NB4 (cell line): Measurements from ENCODE around the gene DOCK3.

Experiments
- DNase-seq: peaks from one replicate; pipeline ENCODE4 v3.0.0; 2010; ENCODE audit warnings: low read depth
- H3K4me3 ChIP-seq: one replicate; pipeline ENCODE4 v1.5.1; 2011; ENCODE audit warnings: mild to moderate bottlenecking, low read depth, low read length, moderate library complexity
- MAX ChIP-seq: IDR thresholded peaks from 2 replicates; pipeline ENCODE4 v1.6.1; 2011; ENCODE audit warnings: low read depth, low read length
- MYC ChIP-seq: IDR thresholded peaks from 2 replicates; pipeline ENCODE4 v1.6.1; 2011; ENCODE audit warnings: low read depth, low read length
- POLR2A ChIP-seq: IDR thresholded peaks from 2 replicates; pipeline ENCODE4 v1.6.1; 2011; ENCODE audit warnings: mild to moderate bottlenecking; ENCODE audit not compliant: insufficient read length; ENCODE audit errors: extremely low read depth
- TF ChIP-seq, protein P1 (sequence below): IDR thresholded peaks from one replicate; pipeline ENCODE4 v1.5.1; 2012; ENCODE audit warnings: low read depth, low read length

DOCK3 gene

GRCh38 chr3:51031666-51032065 is 356.9 kb downstream of the DOCK3 start:
- no peak for DNase-seq
- no peak overlapping the region for H3K4me3 ChIP-seq
- TF ChIP-seq MAX (no peak), POLR2A (no peak), MYC (no peak)
- TF ChIP-seq, protein P1, sequence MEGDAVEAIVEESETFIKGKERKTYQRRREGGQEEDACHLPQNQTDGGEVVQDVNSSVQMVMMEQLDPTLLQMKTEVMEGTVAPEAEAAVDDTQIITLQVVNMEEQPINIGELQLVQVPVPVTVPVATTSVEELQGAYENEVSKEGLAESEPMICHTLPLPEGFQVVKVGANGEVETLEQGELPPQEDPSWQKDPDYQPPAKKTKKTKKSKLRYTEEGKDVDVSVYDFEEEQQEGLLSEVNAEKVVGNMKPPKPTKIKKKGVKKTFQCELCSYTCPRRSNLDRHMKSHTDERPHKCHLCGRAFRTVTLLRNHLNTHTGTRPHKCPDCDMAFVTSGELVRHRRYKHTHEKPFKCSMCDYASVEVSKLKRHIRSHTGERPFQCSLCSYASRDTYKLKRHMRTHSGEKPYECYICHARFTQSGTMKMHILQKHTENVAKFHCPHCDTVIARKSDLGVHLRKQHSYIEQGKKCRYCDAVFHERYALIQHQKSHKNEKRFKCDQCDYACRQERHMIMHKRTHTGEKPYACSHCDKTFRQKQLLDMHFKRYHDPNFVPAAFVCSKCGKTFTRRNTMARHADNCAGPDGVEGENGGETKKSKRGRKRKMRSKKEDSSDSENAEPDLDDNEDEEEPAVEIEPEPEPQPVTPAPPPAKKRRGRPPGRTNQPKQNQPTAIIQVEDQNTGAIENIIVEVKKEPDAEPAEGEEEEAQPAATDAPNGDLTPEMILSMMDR: no peak

- no peak for TF ChIP-seq POLR2A
- TF ChIP-seq, protein P1: no peak
- H3K4me3 ChIP-seq: no peak overlapping the region
- DNase-seq: no peak
These were observed 360.9 kb downstream of the DOCK3 start for GRCh38 chr3:51035630-51036029.

DNA sequence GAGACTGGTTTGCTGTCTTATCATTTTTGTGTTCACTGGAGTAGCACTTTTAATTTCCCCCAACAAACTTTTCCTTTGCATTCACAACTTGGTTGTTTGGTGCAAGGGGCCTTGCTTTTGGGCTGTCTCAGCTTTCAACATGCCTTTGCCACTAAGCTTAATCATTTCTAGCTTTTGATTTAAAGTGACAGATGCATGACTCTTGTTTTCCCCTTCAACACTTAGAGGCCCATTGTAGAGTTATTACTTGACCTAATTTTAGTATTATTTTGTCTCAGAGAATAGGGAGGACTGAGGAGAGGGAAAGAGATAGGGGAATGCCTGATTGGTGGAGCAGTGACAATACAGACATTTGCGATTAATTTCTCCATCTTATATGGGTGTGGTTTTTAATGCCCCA is 370.3 kb downstream of the DOCK3 start:
- no peak overlapping the region for H3K4me3 ChIP-seq
- no peak for DNase-seq
- TF ChIP-seq MYC: no peak
- TF ChIP-seq, protein P1: no peak
- no peak for TF ChIP-seq MAX
- TF ChIP-seq POLR2A: no peak

DNA sequence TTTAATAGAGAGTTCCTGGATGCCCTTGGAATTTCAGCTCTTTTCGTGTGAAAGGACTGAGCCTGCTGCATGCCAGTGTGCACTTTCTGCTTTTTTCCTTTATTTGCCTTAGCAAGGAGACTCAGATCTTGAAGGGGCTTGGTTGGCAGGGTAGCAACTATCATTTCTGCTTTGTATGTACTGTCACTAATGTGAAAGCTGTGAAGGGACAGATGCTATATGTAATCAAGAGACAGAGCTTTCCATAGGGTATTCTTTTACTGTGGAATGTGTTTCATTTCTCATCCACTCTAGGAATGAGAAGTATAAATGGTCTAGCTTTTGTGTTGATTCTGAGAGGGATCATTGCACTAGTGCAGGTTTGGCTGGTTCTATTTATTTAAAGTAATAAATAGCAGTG is 377.8 kb downstream of the DOCK3 start:
- no peak overlapping the region for H3K4me3 ChIP-seq
- DNase-seq: no peak
- no peak for TF ChIP-seq POLR2A
- TF ChIP-seq MAX: no peak
- TF ChIP-seq, protein P1: no peak
- TF ChIP-seq MYC: no peak

GRCh38 chr3:51057121-51057520 is 382.4 kb downstream of the DOCK3 start:
- no peak for DNase-seq
- TF ChIP-seq MAX: no peak
- TF ChIP-seq MYC: no peak
- TF ChIP-seq, protein P1: no peak
- TF ChIP-seq POLR2A: no peak
- no peak overlapping the region for H3K4me3 ChIP-seq

- TF ChIP-seq, protein P1: no peak
- no peak for TF ChIP-seq POLR2A
- TF ChIP-seq MYC: no peak
- no peak overlapping the region for H3K4me3 ChIP-seq
- no peak for DNase-seq
These were observed 388.3 kb downstream of the DOCK3 start for GRCh38 chr3:51063053-51063452.
